Measurements from ENCODE around the gene KIAA0513. TPM values are rescaled to one million over a fixed set of nuclear protein-coding genes. Genes with fewer than 3 reads are reported as not detected.

The KIAA0513 gene
- total RNA-seq, 1 donor from 2014 or later = 4.7 TPM

- intact Hi-C loops (cut with micrococcal nuclease) = no loop called here
Observed at GRCh38 chr16:85066346-85066885, 38.8 kb downstream of the KIAA0513 start.

- intact Hi-C loops (cut with micrococcal nuclease) = no loop called here
Observed at GRCh38 chr16:85067024-85067423, 39.4 kb downstream of the KIAA0513 start.

- intact Hi-C loops (cut with micrococcal nuclease) = no loop called here
Observed at GRCh38 chr16:85067426-85067825, 39.8 kb downstream of the KIAA0513 start.

GRCh38 chr16:85068746-85069145, 41.2 kb downstream of the KIAA0513 start:
- intact Hi-C loops (cut with micrococcal nuclease) = no loop called here

- intact Hi-C loops (cut with micrococcal nuclease) = no loop called here
Observed at GRCh38 chr16:85069171-85069570, 41.6 kb downstream of the KIAA0513 start.

GRCh38 chr16:85072076-85072860, 44.7 kb downstream of the KIAA0513 start:
- intact Hi-C loops (cut with micrococcal nuclease) = no loop called here

- intact Hi-C loops (cut with micrococcal nuclease) = no loop called here
Observed at GRCh38 chr16:85072947-85073346, 45.4 kb downstream of the KIAA0513 start.

GRCh38 chr16:85074225-85074914, 46.8 kb downstream of the KIAA0513 start:
- intact Hi-C loops (cut with micrococcal nuclease) = no loop called here

- intact Hi-C loops (cut with micrococcal nuclease) = no loop called here
Observed at GRCh38 chr16:85075236-85075924, 47.8 kb downstream of the KIAA0513 start.

GRCh38 chr16:85077039-85077438, 49.4 kb downstream of the KIAA0513 start:
- intact Hi-C loops (cut with micrococcal nuclease) = no loop called here

GRCh38 chr16:85077576-85078125, 50.1 kb downstream of the KIAA0513 start:
- intact Hi-C loops (cut with micrococcal nuclease) = no loop called here

GRCh38 chr16:85078226-85078625, 50.6 kb downstream of the KIAA0513 start:
- intact Hi-C loops (cut with micrococcal nuclease) = no loop called here

GRCh38 chr16:85078952-85079351, 51.4 kb downstream of the KIAA0513 start:
- intact Hi-C loops (cut with micrococcal nuclease) = no loop called here

GRCh38 chr16:85079785-85080570, 52.4 kb downstream of the KIAA0513 start:
- intact Hi-C loops (cut with micrococcal nuclease) = no loop called here

- intact Hi-C loops (cut with micrococcal nuclease) = no loop called here
Observed at GRCh38 chr16:85081038-85081437, 53.4 kb downstream of the KIAA0513 start.

GRCh38 chr16:85081765-85082164, 54.2 kb downstream of the KIAA0513 start:
- intact Hi-C loops (cut with micrococcal nuclease) = no loop called here

- intact Hi-C loops (cut with micrococcal nuclease) = no loop called here
Observed at GRCh38 chr16:85082173-85083050, 54.8 kb downstream of the KIAA0513 start.

GRCh38 chr16:85083051-85083639, 55.5 kb downstream of the KIAA0513 start:
- intact Hi-C loops (cut with micrococcal nuclease) = no loop called here

- intact Hi-C loops (cut with micrococcal nuclease) = no loop called here
Observed at GRCh38 chr16:85084841-85085510, 57.4 kb downstream of the KIAA0513 start.
